ENCODE measurements around the gene TRIM46. TPM values are rescaled to one million over a fixed set of nuclear protein-coding genes. Genes with fewer than 3 reads are reported as not detected.

TRIM46 gene
- total RNA-seq, 1 experiment from 2014 or later, result 3.8 TPM

DNA sequence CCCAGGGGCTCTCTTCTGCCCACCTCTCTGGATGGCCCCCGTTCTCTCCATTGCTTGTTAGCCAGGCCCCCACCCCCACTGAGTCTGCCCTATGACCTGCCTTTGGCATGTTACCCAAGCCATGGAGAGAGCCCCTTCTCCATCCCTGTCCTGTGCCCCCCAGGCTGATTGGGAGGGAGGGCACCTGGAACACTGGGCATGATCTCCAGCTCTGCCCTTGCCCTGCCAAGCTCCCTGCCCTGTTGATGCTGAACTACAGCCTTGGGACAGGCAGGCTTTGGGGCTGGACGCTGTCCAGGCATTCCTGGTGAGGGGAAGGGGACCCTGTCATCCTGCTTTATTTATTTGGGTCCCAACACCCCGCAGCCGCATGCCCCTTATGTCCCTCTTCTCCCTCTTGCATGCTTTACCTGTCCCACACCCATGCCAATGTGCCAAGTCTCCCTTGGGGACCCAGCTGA is 10.7 kb downstream of the TRIM46 start:
- no peak overlapping the region for H3K4me3 ChIP-seq (replicated peaks in 1 of 2; ENCODE audit: low read depth in 1 of 2, low read length in 2 of 2)
- H3K79me2 ChIP-seq (ENCODE audit: insufficient read depth, low read length), result no peaks in the 10 kb centered on the region
- H3K4me2 ChIP-seq (ENCODE audit: low read length), result no peak overlapping the region
- H2AFZ ChIP-seq (ENCODE audit: low read depth, low read length, poor library complexity, severe bottlenecking), result no peak overlapping the region
- TF ChIP-seq SRF (IDR thresholded peaks at IDR 0.05; ENCODE audit: low read depth), result no peak
- no peak for TF ChIP-seq EGR1 (IDR thresholded peaks at IDR 0.05; ENCODE audit: low read depth)
- no peak for TF ChIP-seq FOSL1 (IDR thresholded peaks at IDR 0.05; ENCODE audit: low read depth)
- TF ChIP-seq TCF7L2 (IDR thresholded peaks at IDR 0.05; ENCODE audit: borderline replicate concordance, extremely low read depth, insufficient read depth, insufficient read length), result no peak
- CTCF ChIA-PET, result interaction anchor here (2.4 kb wide), 1 partner anchor 12 kb away, joined by 9 read pairs; the partner anchor contains the start of gene KRTCAP2
- intact Hi-C loops (cut with micrococcal nuclease), result no loop called here
- no peak overlapping the region for H3K9ac ChIP-seq (ENCODE audit: low read length)
- no peaks in the 10 kb centered on the region for H3K9me2 ChIP-seq (ENCODE audit: insufficient read depth)
- ATAC-seq, result no peak
- H4K20me1 ChIP-seq (ENCODE audit: insufficient read depth), result no peaks in the 10 kb centered on the region
- BruUV-seq (replicated peaks), result no TSS peak
- POLR2A ChIA-PET, result interaction anchor here (2.6 kb wide), 1 partner anchor 10 kb away, joined by 11 read pairs; no protein-coding TSS in a partner anchor
- no peaks in the 10 kb centered on the region; a peak in 2 of 4 replicates for H3K4me1 ChIP-seq (ENCODE audit: control insufficient read depth in 1 of 2, insufficient read depth in 2 of 2, low read length in 2 of 2)
- DNase-seq (ENCODE audit: low read depth, low spot score), result no peak
- H3K9me3 ChIP-seq (ENCODE audit: control insufficient read depth in 1 of 2, insufficient read depth in 1 of 2, low read depth in 1 of 2, low read length in 2 of 2), result no peaks in the 10 kb centered on the region
- H3K36me3 ChIP-seq (ENCODE audit: control insufficient read depth in 1 of 2, insufficient read depth in 2 of 2, low read length in 2 of 2), result no peaks in the 10 kb centered on the region; a peak in 1 of 4 replicates
- no peaks in the 10 kb centered on the region for H3K27me3 ChIP-seq (ENCODE audit: insufficient read depth, low read length)
- RAD21 ChIA-PET (ENCODE audit: low non-redundant PET in 1 of 2, low total read pairs in 2 of 2, uncharacterized antibody in 2 of 2, unreplicated experiment in 2 of 2), result no interaction called here
- H3K27ac ChIP-seq (ENCODE audit: low read depth, low read length), result no peak overlapping the region

DNA sequence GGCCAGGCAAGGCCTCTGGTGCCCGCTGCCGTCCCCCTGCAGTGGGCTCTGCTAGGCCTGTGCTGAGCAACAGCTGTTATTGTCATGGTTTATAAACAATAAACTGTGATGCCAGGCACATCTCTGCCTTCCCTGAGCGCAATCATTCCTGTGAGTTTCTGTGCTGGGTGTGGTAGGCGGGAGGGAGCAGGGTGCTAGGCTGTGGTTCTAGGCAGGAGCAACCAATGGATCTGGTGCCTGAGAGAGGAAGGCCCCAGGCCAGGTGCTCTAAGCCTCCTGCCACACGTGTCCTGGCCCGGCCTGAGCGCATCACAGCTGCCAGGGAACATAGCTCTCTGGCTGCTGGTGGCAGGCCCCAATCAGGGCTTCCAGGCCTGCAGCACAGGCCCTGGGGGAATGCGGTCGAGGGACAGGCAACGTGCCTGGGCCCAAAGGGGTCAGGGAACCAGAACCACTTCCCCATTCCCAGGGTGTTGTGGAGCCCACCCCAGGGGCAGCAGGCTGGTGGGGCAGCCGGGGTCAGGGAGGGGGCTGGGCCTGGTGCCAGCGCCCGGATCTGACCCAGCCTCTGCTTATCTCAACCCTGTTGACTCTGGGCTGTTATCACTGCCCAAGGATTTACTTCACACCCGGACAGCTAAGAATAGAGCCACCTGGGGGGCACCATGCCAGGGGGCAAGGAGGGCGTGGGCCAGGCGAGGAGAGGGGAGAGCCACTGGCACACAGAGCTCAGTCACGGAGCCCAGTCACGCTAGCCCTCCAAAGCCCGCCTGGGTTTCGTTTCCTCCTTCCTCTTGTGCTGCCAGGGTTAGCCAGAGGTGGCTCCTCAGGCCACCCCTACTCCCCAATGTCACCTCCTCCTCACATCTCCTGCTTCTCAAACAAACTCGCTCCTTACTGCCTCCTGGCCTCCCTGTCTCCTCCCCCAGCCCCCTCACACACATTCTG is 11.5 kb downstream of the TRIM46 start:
- RAD21 ChIA-PET (ENCODE audit: low non-redundant PET in 1 of 2, low total read pairs in 2 of 2, uncharacterized antibody in 2 of 2, unreplicated experiment in 2 of 2), result no interaction called here
- no TSS peak for BruUV-seq (replicated peaks)
- intact Hi-C loops (cut with micrococcal nuclease), result no loop called here
- TF ChIP-seq SIN3A (IDR thresholded peaks at IDR 0.05; ENCODE audit: low read depth) (no peak), TCF7L2 (IDR thresholded peaks at IDR 0.05; ENCODE audit: borderline replicate concordance, extremely low read depth, insufficient read depth, insufficient read length) (no peak), EGR1 (IDR thresholded peaks at IDR 0.05; ENCODE audit: low read depth) (no peak), EZH2 (IDR thresholded peaks at IDR 0.05) (no peak), SP1 (IDR thresholded peaks at IDR 0.05; ENCODE audit: low read depth) (no peak), FOSL1 (IDR thresholded peaks at IDR 0.05; ENCODE audit: low read depth) (no peak), ZNF274 (IDR thresholded peaks at IDR 0.05; ENCODE audit: low read depth, low read length) (no peak), CEBPB (IDR thresholded peaks at IDR 0.05; ENCODE audit: low read depth) (no peak), RAD21 (IDR thresholded peaks at IDR 0.05; ENCODE audit: low read depth) (no peak), POLR2A (IDR thresholded peaks at IDR 0.05; ENCODE audit: borderline replicate concordance, extremely low read depth, insufficient read depth, insufficient read length) (no peak), POLR2AphosphoS5 (IDR thresholded peaks at IDR 0.05; ENCODE audit: low read depth, low read length) (no peak), ZFX (IDR thresholded peaks at IDR 0.05) (no peak), JUND (IDR thresholded peaks at IDR 0.05) (no peak), SRF (IDR thresholded peaks at IDR 0.05; ENCODE audit: low read depth) (no peak)
- TF ChIP-seq, protein P1, sequence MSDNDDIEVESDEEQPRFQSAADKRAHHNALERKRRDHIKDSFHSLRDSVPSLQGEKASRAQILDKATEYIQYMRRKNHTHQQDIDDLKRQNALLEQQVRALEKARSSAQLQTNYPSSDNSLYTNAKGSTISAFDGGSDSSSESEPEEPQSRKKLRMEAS (IDR thresholded peaks at IDR 0.05), result no peak
- TF ChIP-seq, protein P2, sequence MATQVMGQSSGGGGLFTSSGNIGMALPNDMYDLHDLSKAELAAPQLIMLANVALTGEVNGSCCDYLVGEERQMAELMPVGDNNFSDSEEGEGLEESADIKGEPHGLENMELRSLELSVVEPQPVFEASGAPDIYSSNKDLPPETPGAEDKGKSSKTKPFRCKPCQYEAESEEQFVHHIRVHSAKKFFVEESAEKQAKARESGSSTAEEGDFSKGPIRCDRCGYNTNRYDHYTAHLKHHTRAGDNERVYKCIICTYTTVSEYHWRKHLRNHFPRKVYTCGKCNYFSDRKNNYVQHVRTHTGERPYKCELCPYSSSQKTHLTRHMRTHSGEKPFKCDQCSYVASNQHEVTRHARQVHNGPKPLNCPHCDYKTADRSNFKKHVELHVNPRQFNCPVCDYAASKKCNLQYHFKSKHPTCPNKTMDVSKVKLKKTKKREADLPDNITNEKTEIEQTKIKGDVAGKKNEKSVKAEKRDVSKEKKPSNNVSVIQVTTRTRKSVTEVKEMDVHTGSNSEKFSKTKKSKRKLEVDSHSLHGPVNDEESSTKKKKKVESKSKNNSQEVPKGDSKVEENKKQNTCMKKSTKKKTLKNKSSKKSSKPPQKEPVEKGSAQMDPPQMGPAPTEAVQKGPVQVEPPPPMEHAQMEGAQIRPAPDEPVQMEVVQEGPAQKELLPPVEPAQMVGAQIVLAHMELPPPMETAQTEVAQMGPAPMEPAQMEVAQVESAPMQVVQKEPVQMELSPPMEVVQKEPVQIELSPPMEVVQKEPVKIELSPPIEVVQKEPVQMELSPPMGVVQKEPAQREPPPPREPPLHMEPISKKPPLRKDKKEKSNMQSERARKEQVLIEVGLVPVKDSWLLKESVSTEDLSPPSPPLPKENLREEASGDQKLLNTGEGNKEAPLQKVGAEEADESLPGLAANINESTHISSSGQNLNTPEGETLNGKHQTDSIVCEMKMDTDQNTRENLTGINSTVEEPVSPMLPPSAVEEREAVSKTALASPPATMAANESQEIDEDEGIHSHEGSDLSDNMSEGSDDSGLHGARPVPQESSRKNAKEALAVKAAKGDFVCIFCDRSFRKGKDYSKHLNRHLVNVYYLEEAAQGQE (IDR thresholded peaks at IDR 0.05; ENCODE audit: low read depth), result no peak

More for the DNA sequence above, 11.5 kb downstream of the TRIM46 start:
- H3K27me3 ChIP-seq (ENCODE audit: insufficient read depth, low read length), result no peaks in the 10 kb centered on the region
- H3K9ac ChIP-seq (ENCODE audit: low read length), result no peak overlapping the region
- H3K79me2 ChIP-seq (ENCODE audit: insufficient read depth, low read length), result no peaks in the 10 kb centered on the region
- H3K4me2 ChIP-seq (ENCODE audit: low read length), result no peak overlapping the region
- DNase-seq (ENCODE audit: low read depth, low spot score) (no peak), ATAC-seq (peak; percentile 21; the same call in 1 of the 2 replicates)
- H4K20me1 ChIP-seq (ENCODE audit: insufficient read depth), result no peaks in the 10 kb centered on the region
- POLR2A ChIA-PET, result interaction anchor here (2.6 kb wide), 1 partner anchor 9 kb away, joined by 11 read pairs; no protein-coding TSS in a partner anchor
- CTCF ChIA-PET, result interaction anchor here (2.4 kb wide), 1 partner anchor 12 kb away, joined by 9 read pairs; the partner anchor contains the start of gene KRTCAP2
- H3K9me2 ChIP-seq (ENCODE audit: insufficient read depth), result no peaks in the 10 kb centered on the region
- H3K27ac ChIP-seq (ENCODE audit: low read depth, low read length), result no peak overlapping the region
- H3K9me3 ChIP-seq (ENCODE audit: control insufficient read depth in 1 of 2, insufficient read depth in 1 of 2, low read depth in 1 of 2, low read length in 2 of 2), result no peaks in the 10 kb centered on the region
- H3K4me3 ChIP-seq (replicated peaks in 1 of 2; ENCODE audit: low read depth in 1 of 2, low read length in 2 of 2), result no peak overlapping the region
- H3K4me1 ChIP-seq (ENCODE audit: control insufficient read depth in 1 of 2, insufficient read depth in 2 of 2, low read length in 2 of 2), result no peaks in the 10 kb centered on the region; a peak in 2 of 4 replicates
- no peak overlapping the region for H2AFZ ChIP-seq (ENCODE audit: low read depth, low read length, poor library complexity, severe bottlenecking)
- no peaks in the 10 kb centered on the region for H3K36me3 ChIP-seq (ENCODE audit: control insufficient read depth in 1 of 2, insufficient read depth in 2 of 2, low read length in 2 of 2)
